ENCODE data around the gene ZNF511. TPM values are rescaled to one million over a fixed set of nuclear protein-coding genes. Genes with fewer than 3 reads are reported as not detected.
A peak's percentile ranks its signal among the peaks of the same experiment; 100 is the strongest.

ZNF511 gene
- total and polyA plus RNA-seq, 2 experiments from 2014 or later, result 12.6 to 59.5 TPM

DNA sequence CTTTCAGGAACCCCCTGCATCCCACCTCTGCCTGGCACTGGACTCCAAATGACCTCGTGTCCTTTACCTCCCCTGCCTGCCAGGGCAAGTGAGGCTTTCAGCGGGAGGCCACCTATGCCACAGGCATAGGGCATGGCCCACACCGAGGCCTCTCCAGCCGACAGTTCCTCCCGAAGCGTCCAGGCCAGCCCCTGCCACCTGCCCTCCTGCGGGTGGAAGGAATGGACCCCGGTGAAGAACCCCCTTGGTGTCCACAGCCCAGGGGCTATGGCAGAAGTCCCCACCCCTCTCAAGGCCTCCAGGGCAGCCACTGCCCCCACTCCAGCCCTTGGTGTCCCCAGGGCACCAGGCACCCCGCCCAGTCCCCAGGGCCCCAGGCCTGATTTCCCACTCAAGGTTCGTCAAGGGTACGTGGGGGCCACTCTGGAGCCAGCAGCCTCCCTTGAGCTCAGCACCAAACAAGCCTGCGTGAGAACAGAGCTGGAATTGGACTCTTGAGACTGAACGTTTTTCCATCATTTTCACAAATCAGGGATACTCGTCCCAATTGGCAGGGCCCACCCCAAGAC is 46.0 kb downstream of the ZNF511 start:
- no peak overlapping the region for H3K9ac ChIP-seq
- WGBS, 2 experiments (ENCODE audit: low coverage in 1 of 2, low lambda C conversion rate in 2 of 2, missing lambda C conversion rate in 2 of 2), result 90 to 98% methylated on average over 14 of the region's 14 CpGs

DNA sequence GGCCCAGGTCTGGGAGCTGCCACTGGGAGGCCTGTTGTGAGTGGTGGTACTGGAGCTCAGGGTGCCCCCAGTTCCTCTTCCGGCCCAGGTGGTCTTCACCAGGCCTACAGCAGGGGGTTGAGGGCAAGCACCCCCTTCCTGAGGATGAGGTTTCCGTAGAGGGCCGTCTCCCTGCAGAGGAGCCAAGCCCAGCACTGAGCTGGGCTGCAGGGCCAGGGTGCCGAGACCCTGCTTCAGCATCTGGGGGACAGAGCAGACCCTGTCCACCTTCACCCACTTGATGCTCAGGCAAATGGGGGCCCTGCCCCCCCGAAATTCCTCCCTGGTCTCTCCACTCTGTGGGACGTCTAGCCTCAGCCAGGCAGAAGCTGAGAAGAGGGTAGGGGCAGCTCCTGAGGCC is 46.6 kb downstream of the ZNF511 start:
- no peak overlapping the region for H3K4me3 ChIP-seq
- no peak overlapping the region for H3K27ac ChIP-seq
- H3K36me3 ChIP-seq (ENCODE audit: low read depth), result no peaks in the 10 kb centered on the region
- TF ChIP-seq EZH2 (IDR thresholded peaks at IDR 0.05; ENCODE audit: insufficient read depth, poor library complexity, severe bottlenecking) (no peak), EZH2phosphoT487 (IDR thresholded peaks at IDR 0.05; ENCODE audit: insufficient read depth, low read depth) (no peak)
- H3F3A ChIP-seq (ENCODE audit: insufficient read depth), result 0 out of 2 replicates have a peak, but pooled peaks cover 3% of the 10 kb centered on the region
- no peaks in the 10 kb centered on the region for H3K9me3 ChIP-seq (ENCODE audit: low read depth)
- WGBS, 2 experiments (ENCODE audit: low coverage in 1 of 2, low lambda C conversion rate in 2 of 2, missing lambda C conversion rate in 2 of 2), result 93 to 97% methylated on average over 4 to 6 of the region's 6 CpGs
- H3K4me2 ChIP-seq (ENCODE audit: unreplicated experiment), result no peak overlapping the region
- no peaks in the 10 kb centered on the region for H3K9me2 ChIP-seq (ENCODE audit: insufficient read depth)
- H3K79me2 ChIP-seq (ENCODE audit: insufficient read depth), result no peaks in the 10 kb centered on the region
- no peak for DNase-seq
- H3K27me3 ChIP-seq (replicated peaks; ENCODE audit: insufficient read depth), result no peaks in the 10 kb centered on the region
- no peaks in the 10 kb centered on the region for H4K20me1 ChIP-seq (ENCODE audit: insufficient read depth)
- no peaks in the 10 kb centered on the region for H3K4me1 ChIP-seq (ENCODE audit: insufficient read depth)
- H2AFZ ChIP-seq, result no peak overlapping the region
- no peak overlapping the region for H3K9ac ChIP-seq
- in situ Hi-C loops (cut with MboI), result no loop called here

More for the DNA sequence above, 46.0 kb downstream of the ZNF511 start:
- Histone ChIP-seq H3K27ac (no peak overlapping the region), H4K20me1 (ENCODE audit: insufficient read depth) (no peaks in the 10 kb centered on the region), H3K9me3 (ENCODE audit: low read depth) (no peaks in the 10 kb centered on the region), H3K4me3 (no peak overlapping the region), H3K36me3 (ENCODE audit: low read depth) (no peaks in the 10 kb centered on the region), H3K79me2 (ENCODE audit: insufficient read depth) (no peaks in the 10 kb centered on the region), H3K4me1 (ENCODE audit: insufficient read depth) (no peaks in the 10 kb centered on the region), H3K27me3 (replicated peaks; ENCODE audit: insufficient read depth) (no peaks in the 10 kb centered on the region), H3F3A (ENCODE audit: insufficient read depth) (0 out of 2 replicates have a peak, but pooled peaks cover 3% of the 10 kb centered on the region), H3K4me2 (ENCODE audit: unreplicated experiment) (no peak overlapping the region), H3K9me2 (ENCODE audit: insufficient read depth) (no peaks in the 10 kb centered on the region), H2AFZ (no peak overlapping the region)
- no peak for DNase-seq
- in situ Hi-C loops (cut with MboI), result no loop called here
- TF ChIP-seq EZH2 (IDR thresholded peaks at IDR 0.05; ENCODE audit: insufficient read depth, poor library complexity, severe bottlenecking) (no peak), EZH2phosphoT487 (IDR thresholded peaks at IDR 0.05; ENCODE audit: insufficient read depth, low read depth) (no peak)

DNA sequence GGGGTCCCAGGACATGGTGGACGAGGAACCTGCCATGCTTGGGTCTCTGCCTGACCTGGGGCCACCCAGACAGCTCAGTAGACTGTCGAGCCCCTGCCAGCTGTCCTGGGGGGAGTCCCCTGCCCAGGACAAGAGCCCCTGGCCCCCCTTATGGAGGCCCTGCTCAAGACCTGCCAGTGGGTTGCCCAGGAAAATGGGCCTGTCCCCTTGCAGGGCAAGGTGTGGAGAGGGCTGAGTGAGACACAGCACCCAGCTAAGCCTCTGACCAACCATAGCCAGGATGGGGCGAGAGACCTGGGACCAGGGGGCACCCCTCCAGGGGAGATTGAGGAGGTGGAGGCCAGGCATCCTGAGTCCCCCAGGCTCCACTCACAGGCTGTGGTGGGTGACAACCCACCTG is 47.3 kb downstream of the ZNF511 start:
- Histone ChIP-seq H3K27me3 (replicated peaks; ENCODE audit: insufficient read depth) (no peaks in the 10 kb centered on the region), H3K9me3 (ENCODE audit: low read depth) (no peaks in the 10 kb centered on the region), H3K4me2 (ENCODE audit: unreplicated experiment) (no peak overlapping the region), H3K4me3 (no peak overlapping the region), H3K27ac (no peak overlapping the region), H3K4me1 (ENCODE audit: insufficient read depth) (no peaks in the 10 kb centered on the region), H3F3A (ENCODE audit: insufficient read depth) (0 out of 2 replicates have a peak, but pooled peaks cover 3% of the 10 kb centered on the region), H3K9ac (no peak overlapping the region), H4K20me1 (ENCODE audit: insufficient read depth) (no peaks in the 10 kb centered on the region), H2AFZ (no peak overlapping the region), H3K9me2 (ENCODE audit: insufficient read depth) (no peaks in the 10 kb centered on the region), H3K36me3 (ENCODE audit: low read depth) (no peaks in the 10 kb centered on the region), H3K79me2 (ENCODE audit: insufficient read depth) (no peaks in the 10 kb centered on the region)
- 97 to 100% methylated on average over 1 to 3 of the region's 3 CpGs for WGBS, 2 experiments (ENCODE audit: low coverage in 1 of 2, low lambda C conversion rate in 2 of 2, missing lambda C conversion rate in 2 of 2)
- no peak for TF ChIP-seq EZH2phosphoT487 (IDR thresholded peaks at IDR 0.05; ENCODE audit: insufficient read depth, low read depth)
- TF ChIP-seq EZH2 (IDR thresholded peaks at IDR 0.05; ENCODE audit: insufficient read depth, poor library complexity, severe bottlenecking), result no peak
- no peak for DNase-seq
- in situ Hi-C loops (cut with MboI), result no loop called here

DNA sequence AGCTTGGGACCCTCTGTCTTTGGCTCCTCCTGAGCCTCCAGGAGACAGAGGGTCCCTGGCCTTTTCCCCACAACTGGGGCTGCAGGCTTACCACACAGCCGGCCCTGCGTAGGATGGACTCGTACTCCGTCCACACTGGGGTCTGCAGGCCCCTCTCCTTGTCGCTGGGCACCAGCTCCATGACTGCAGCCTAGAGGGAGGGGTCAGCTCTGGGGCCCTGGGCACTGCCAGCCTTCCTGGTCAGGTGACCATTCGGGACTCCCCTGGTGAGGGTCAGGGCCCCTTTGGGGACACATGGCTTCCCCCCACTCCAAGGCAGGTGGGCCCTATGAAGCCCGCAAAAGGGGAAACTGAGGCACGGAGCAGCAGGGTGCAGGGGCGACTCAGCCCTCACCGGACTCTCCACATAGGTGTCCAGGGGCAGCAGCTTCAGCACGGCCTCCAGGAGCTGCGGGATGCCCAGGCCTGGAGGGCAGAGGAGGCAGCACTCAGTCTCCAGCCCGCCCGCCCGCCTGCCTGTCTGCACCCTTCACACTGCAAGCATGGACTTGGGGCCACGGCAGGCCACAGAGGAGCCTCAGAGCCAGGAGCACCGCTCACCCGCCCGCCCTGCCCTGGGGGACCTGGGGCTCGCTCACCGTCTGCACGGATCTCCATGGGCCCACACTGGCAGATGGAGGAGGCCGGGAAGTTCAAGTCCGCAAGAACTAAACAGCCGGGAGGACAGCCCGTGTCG is 48.0 kb downstream of the ZNF511 start:
- Histone ChIP-seq H3K9me3 (ENCODE audit: low read depth) (no peaks in the 10 kb centered on the region), H2AFZ (peak overlapping the region; percentile 89), H3K4me2 (ENCODE audit: unreplicated experiment) (peak overlapping the region; percentile 48), H3K79me2 (ENCODE audit: insufficient read depth) (no peaks in the 10 kb centered on the region), H3K4me1 (ENCODE audit: insufficient read depth) (no peaks in the 10 kb centered on the region), H4K20me1 (ENCODE audit: insufficient read depth) (no peaks in the 10 kb centered on the region), H3K27me3 (replicated peaks; ENCODE audit: insufficient read depth) (no peaks in the 10 kb centered on the region), H3F3A (ENCODE audit: insufficient read depth) (0 out of 2 replicates have a peak, but pooled peaks cover 3% of the 10 kb centered on the region), H3K4me3 (peak overlapping the region; percentile 63), H3K9ac (peak overlapping the region; percentile 67), H3K36me3 (ENCODE audit: low read depth) (no peaks in the 10 kb centered on the region), H3K9me2 (ENCODE audit: insufficient read depth) (no peaks in the 10 kb centered on the region), H3K27ac (no peak overlapping the region)
- in situ Hi-C loops (cut with MboI), result no loop called here
- WGBS, 2 experiments (ENCODE audit: low coverage in 1 of 2, low lambda C conversion rate in 2 of 2, missing lambda C conversion rate in 2 of 2), result 46 to 48% methylated on average over 21 to 27 of the region's 27 CpGs
- TF ChIP-seq EZH2 (IDR thresholded peaks at IDR 0.05; ENCODE audit: insufficient read depth, poor library complexity, severe bottlenecking) (no peak), EZH2phosphoT487 (IDR thresholded peaks at IDR 0.05; ENCODE audit: insufficient read depth, low read depth) (no peak)
- peak; percentile 33 for DNase-seq

Measured in GM23248 (cell line).